GM15510 (cell line): ENCODE measurements around the gene LRSAM1.

Experiments used
- POLR2A ChIP-seq: IDR thresholded peaks from 3 replicates; pipeline ENCODE4 v1.6.1; 2011; ENCODE audit warnings: borderline replicate concordance; ENCODE audit not compliant: insufficient read length; ENCODE audit errors: extremely low read depth

Gene LRSAM1

DNA sequence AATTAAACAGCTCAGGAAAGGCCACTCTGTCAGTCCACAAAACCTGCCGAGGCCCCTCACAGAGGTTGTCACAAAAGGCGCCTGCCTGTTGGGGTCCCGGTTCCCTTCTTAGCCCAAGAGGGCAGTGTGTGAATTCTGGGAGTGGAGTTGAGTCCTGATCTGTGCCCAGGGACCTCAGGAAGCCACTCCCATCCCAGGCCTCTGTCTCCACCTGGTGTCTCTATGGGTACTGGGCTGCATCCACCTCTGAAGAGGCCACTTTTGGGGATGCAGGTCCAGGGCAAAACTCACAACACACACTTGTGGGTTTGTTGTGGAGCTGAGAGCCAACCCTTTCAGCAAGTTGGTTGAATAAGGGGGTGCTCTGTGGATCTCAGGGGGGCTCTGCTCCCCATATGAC, 86.5 kb downstream of the LRSAM1 start:
- TF ChIP-seq POLR2A: no peak

DNA sequence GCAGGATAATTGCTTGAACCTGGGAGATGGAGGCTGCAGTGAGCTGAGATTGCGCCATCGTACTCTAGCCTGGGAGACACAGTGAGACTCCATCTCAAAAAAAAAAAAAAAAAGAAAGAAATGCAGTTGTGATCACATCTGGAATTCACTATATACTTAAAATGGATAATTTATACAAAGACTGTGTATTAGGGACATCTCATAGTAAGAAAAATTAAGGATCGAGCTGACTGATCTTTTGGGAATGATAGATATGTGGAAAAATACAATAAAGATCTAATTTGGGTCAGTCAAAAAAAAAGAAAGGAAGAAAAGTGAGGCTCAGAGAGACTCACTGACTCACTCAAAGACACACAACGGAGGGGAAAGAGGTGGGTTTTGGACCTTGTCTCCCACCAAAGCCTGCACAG, 87.5 kb downstream of the LRSAM1 start:
- TF ChIP-seq POLR2A: no peak

DNA sequence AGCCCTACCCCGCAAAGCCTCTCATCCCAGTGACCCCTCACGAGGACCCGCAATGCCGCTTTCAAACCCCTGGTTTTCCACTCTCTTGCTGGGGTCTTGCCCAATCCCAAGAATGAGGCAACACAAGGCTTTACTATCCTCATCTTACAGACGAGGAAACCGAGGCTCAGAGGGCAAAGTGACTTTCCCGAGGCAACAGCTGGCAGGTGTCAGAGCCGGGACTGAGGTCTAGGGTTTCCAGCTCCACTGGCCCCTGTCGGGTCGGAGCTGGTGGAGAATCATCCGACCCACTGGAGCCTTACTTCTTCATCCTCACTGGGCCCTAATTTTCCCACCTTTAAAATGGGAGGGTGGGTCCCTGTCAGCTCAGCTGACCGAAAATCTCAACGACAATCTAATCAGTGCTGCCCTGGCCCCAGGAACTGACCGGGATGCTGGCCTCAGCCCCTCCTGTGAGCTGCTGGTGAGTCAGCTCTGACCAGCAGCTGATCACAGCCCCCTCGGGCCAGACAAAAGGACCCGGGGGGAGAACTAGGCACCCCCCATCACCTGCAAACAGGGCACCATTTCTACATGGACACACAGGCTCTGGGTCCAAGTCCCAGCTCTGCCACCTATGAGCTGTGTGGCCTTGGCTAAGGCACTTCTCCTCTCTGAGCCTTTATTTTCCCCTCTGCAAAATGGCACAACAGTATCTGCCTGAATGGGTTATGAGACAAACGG, 88.1 kb downstream of the LRSAM1 start:
- TF ChIP-seq POLR2A: no peak

DNA sequence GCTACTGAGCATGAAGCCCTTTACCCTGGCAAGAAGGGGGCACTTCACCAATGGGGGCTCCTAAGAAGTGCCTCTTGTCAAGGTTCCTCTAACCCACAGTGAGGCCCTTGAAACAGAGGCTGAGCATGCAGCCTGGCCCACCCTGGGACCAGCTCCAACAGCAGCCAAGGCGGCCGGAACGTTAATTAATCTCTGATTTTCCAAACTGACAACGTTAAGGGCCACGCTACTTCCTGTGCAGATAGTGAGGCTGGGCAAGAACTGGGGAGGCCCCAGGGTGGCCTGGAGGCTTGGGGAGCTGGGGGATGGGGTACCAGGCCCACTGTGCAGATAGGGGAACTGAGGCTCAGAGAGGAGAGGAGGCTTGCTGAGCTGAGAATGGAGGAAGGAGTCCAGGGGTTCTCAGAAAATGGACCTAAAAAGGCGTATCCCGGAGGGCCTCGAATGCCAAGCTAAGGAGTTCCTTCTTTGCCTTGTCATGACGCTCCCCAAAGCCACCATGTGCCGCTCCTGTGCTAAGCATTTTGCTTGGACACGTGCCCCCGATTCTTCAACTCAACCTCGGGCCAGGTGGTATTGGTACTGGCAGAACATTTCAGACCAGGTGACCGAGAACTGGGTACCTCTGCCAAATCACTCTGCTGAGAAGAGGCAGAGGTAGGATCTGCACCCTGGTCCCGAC, 88.8 kb downstream of the LRSAM1 start:
- TF ChIP-seq POLR2A: no peak

DNA sequence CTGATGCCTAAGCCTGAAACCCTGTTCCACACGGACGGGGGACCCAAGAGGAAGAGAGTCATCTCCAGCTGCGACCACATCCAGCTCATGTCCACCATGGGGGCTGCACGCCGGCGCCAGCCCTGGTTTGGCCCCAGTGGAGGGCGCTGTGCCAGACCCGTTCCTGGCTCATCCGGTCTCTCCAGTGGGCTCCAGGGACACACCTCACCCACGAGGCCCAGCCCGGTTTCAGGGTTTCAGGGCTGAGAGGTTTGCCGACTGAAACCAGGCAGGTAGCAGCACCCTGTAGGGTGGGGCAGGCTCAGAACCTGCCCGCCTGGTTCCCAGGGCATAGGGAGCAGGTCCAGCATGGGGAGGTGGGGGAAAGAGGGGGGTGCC, 89.3 kb downstream of the LRSAM1 start:
- TF ChIP-seq POLR2A: no peak

DNA sequence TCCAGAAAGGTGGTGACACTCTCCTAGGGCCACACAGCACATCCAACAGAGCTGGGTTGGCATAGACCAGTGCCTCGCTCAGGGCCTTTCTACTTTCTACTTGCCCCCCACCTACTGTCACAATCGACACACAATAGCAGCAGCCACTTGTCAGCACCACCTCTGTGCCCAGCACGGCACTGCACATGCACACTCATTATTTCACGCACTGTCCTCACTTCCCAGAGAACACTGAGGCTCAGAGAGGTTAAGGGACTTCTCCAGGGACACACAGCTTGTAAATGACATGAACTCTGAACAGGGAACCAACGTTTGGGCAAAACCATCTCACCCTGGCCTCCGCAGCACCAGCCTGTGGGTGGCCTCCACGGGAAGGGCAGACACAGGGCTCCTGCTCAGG, 89.9 kb downstream of the LRSAM1 start:
- no peak for TF ChIP-seq POLR2A

DNA sequence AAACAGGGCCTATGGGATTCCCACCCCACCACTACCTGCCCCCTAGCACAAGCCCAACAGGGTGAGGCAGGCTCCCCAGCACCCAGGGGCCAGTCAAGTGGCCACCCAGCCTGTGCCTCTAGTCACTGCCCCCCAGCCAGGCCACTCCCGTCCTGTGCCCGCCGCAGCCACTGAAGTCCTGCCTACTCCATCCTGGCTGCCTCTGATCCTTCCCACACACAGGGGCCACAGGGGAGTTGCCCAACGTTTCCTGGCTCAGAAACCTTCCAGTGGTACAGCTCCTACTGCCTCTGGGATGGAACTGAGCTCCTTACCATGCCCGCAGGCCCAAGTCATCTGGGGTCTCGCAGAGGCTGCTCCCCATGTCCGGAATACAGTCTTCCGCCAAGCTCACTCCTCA, 90.6 kb downstream of the LRSAM1 start:
- TF ChIP-seq POLR2A: no peak

DNA sequence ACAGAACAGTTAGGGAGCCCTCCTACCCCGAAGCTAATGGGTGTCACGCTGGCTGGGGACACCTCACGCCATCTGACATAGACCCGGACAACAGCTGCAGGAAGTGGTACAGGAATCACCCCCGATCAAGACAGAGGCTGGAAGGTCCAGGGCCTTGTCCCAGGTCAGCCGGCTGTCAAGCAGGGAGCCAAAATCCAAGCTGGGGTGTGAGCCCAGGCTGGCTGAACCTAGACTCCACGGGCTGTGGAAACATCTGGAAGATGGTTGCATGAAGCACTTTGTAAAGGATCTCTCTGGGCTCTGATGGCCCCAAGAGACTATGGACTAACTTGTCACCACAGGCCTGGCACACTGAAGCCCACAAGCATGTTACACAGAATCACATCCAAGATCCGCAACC, 91.9 kb downstream of the LRSAM1 start:
- no peak for TF ChIP-seq POLR2A

DNA sequence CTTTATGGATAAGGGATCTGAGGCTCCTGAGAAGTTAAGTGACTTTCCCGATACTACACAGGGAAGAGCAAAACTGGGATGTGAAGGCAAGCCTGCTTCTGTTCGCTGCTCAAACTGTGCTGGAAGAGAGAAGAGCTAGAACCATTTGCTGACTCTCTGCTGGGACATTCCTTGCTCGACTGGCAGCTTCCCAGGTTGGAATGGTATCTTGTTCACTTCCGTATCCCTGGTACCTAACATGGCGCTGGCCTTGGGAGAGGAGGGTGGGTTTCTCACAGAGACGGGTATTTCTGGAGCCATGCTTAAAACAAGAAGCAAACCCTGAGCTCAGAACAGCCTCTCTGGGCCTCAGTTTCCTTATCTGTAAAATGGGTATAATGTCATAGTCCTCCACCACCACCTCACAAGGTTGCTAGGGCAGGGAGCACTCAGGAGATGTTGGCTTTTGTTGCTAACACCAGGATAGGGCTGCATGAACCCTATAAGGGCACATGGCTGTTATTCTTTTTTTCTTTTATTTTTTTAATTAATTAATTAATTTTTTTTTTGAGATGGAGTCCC, 92.7 kb downstream of the LRSAM1 start:
- no peak for TF ChIP-seq POLR2A

DNA sequence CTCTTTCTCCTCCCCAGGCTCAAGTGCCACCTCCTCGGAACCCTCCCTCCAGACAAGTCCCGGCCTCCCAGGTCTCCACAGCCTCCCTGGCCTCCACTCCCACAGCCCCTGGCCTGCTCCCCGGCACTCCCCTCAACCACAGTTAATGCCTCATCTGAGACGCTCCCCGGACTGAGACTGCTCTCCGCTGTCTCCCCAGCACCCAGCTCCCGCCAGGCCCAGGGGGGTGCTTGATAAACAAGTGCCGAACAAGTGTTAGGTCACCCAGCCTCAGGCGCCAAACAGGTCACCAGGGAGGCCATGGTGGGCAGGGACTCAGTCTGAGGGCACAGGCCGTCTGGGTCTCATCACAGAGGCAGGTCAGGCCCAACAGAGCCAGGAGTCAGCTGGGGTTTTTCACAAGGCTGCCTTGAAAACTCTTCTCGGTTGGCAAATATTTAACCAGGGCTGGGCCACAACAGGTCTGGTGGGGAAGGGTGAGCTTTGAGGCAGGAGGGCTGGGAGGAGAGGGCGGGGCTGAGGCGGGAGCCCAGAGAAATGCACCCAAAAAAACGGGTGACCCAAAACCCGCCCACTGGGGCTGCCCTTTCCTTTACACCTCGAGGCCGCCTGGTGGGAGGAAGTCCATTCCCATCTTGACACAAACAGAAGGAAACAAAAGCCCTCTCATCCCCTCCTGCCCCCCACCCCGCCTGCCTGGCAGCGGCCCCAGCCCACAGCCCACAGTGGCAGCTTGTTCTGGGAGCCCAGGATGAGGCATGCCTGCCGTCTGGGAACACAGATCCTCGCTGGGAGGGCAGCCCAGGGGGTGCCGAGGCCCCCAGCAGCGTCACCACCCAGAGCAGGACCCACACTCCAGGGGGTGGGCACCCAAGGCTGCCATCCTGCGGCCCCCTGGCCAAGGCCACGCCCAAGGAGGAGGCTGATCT, 94.2 kb downstream of the LRSAM1 start:
- no peak for TF ChIP-seq POLR2A

DNA sequence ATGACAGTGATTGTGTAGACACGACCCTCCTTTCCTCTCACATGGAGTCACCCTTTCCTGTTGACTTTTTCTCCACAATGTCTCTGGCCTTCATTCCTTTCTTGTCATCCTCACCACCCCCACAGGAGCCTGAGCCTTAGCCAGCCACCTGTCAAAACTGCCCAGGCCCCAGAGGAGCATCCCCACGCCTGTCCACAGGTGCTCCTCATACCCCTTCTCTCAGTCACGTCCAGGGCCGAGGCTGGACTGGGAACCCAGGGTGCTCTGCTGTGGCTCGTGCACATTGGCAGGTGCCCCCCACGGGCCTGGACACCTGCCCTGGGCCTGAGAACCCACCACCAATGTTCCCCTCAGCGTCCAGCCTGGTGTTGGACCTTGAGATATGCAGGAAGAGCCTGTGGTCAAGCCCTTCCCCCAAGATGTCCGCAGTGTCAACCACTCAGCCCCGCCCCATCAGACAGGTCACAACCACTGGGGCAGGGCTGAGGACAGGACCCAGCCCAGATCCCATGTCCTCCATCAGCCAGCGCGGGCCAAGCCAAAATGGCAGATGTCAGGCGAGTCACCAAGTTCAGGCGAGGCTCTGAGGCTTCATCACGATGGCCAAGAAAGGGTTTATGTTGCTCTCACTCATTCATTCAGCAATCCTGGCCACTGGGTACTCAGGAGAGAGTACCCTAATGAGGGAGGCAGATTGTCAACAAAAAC, 95.0 kb downstream of the LRSAM1 start:
- TF ChIP-seq POLR2A: no peak

DNA sequence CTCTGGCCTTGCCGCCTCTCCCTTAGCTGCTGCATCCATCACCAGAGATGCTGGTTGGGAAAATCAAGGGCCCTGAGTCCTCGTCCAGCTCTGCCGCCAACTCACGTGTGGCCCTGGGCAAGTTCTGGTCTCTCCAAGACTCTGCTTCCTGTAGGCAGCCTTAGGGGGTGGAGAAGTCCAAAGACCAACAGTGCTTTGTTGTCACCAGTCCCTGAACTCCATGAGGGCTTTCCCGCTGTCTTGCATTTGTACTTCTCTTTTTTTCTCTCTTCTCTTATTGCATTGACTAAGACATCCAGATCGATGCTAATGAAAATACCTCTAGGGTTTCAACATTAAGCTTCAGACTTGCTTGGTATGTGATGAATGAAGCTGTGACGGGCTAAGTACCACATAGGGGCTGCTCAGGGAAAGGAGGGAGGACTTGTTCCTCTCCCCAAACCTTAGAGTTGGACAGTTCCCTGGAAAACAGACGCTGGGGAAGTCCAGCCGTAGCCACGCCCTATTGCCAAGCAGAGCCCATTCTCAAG, 97.1 kb downstream of the LRSAM1 start:
- TF ChIP-seq POLR2A: no peak

DNA sequence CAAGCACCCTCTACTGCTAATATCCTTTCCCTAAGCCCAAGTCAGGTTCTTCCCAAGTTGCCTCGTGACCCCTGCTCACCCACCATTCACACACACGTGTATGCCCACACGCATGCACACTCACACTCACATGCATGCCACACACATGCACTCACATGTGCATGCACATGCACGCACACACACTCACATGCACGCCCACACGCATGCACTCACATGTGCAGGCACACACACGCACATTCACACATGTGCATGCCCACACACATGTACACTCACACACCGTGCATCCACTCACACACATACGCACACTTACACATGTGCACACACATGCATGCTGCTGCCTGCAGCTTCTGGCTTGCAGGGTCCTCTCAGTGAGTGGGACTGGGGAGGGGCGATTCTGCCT, 97.9 kb downstream of the LRSAM1 start:
- no peak for TF ChIP-seq POLR2A

DNA sequence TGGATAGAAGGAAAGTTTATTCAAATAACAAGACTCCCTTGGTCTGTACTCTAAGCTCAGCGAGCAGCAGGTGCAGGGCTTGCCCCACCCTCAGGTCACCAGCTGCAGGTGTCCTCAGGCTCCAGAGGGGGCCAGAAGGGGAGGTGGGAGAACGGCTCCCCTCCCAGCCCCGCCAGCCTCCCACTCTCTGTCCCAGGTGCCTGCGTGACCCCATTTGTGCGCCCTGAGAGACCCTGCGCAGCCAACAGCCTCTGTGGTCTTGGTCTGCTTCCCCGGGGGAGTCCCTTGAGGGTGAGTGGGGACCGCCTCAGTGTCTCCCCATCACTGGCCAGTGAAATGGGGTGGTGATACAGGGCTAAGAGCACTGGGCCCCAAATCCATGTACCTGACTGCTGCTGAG, 98.4 kb downstream of the LRSAM1 start:
- no peak for TF ChIP-seq POLR2A
